HG02642 (cell line): ENCODE results near the gene RBM12.
"Not testable (repeated sequence)": the region's sequence is repeated elsewhere in the genome, so short reads cannot be mapped to it uniquely, and the experiment has no call there.

Source experiments
- ATAC-seq: cut with Tn5 transposase; IDR thresholded peaks from one replicate; pipeline ENCODE4 v1.9.1; 2021; ENCODE audit warnings: mild to moderate bottlenecking; ENCODE audit not compliant: unreplicated experiment, poor library complexity

The RBM12 gene, protein sequence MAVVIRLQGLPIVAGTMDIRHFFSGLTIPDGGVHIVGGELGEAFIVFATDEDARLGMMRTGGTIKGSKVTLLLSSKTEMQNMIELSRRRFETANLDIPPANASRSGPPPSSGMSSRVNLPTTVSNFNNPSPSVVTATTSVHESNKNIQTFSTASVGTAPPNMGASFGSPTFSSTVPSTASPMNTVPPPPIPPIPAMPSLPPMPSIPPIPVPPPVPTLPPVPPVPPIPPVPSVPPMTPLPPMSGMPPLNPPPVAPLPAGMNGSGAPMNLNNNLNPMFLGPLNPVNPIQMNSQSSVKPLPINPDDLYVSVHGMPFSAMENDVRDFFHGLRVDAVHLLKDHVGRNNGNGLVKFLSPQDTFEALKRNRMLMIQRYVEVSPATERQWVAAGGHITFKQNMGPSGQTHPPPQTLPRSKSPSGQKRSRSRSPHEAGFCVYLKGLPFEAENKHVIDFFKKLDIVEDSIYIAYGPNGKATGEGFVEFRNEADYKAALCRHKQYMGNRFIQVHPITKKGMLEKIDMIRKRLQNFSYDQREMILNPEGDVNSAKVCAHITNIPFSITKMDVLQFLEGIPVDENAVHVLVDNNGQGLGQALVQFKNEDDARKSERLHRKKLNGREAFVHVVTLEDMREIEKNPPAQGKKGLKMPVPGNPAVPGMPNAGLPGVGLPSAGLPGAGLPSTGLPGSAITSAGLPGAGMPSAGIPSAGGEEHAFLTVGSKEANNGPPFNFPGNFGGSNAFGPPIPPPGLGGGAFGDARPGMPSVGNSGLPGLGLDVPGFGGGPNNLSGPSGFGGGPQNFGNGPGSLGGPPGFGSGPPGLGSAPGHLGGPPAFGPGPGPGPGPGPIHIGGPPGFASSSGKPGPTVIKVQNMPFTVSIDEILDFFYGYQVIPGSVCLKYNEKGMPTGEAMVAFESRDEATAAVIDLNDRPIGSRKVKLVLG

GRCh38 chr20:35664466-35665206 lies at the start of gene RBM12, which contains the start of gene CPNE1:
Gene RBM12 (minus strand): TSS chr20:35664900. CDS start chr20:35655322, 9,578 bp downstream.
Gene CPNE1 (minus strand): TSS chr20:35664900. CDS start chr20:35632923, 31,977 bp downstream.
- peak; percentile 76 for ATAC-seq

- no peak for ATAC-seq
These were observed 49.4 kb upstream of the RBM12 start for GRCh38 chr20:35714127-35714526.

- ATAC-seq = not testable (repeated sequence)
These were observed 48.4 kb upstream of the RBM12 start for GRCh38 chr20:35713120-35713519.

DNA sequence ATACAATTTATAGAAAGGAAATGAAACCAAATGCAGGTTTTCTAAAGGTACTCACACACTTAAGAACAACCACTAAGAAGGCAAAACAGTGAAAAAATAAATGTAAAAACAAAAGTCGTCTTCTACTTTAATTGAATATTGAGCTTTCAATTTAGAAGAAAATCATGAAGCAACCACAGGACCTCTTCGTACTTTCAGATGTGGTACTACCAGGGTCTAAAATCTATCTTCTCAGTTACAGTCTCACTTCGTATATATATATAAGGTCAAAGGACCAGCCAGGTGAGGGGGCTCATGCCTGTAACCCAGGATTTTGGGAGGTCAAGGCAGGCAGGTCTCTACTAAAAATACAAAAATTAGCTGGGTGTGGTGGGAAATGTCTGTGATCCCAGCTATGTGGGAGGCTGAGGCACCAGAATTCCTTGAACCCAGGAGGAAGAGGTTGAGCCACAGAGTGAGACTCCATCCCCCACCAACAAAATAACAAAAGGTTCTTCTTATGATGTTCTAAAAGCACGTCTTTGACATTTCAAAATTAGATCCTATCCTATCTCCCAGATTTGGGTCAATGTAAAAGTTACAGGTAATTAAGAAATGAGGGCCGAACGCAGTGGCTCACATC lies 47.0 kb upstream of the RBM12 start:
- ATAC-seq = no peak

DNA sequence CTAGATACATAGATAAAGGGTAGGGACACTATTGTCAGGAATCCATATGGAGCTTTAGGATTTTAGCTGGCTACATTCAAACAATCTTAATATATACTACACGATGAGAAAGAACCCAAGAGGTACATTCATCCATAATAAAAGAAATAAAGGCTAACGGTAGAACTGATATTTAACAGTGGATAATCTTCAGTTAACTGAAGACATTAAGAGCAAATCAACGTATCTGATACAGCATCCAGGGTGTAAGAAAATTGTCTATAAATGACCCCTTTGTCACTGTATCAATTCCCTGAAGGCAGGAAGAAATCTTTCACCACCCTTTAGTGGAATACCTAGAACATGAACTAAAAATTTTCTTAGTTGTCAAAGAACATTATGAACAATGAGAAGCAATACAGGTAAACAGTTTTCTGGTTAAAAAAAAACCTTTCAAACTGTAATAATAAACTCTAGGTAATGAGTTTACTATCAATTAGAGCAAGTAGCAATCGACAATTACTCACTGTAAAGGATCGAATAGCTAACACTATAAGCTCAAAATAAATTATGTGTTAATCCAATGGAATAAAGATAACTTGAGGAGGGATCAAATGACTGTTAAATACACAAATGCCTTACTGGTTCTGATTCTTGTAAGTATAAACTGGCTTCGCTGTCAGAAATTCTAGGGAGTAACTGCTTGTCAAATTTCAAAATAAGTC lies 46.3 kb upstream of the RBM12 start:
- no peak for ATAC-seq

- no peak for ATAC-seq
These were observed 45.3 kb upstream of the RBM12 start for GRCh38 chr20:35710039-35710438.

GRCh38 chr20:35709259-35709658 lies 44.6 kb upstream of the RBM12 start:
- ATAC-seq = no peak

GRCh38 chr20:35708502-35708901 lies 43.8 kb upstream of the RBM12 start:
- ATAC-seq = no peak

GRCh38 chr20:35706591-35707529 lies 42.2 kb upstream of the RBM12 start:
- not testable (repeated sequence) for ATAC-seq

DNA sequence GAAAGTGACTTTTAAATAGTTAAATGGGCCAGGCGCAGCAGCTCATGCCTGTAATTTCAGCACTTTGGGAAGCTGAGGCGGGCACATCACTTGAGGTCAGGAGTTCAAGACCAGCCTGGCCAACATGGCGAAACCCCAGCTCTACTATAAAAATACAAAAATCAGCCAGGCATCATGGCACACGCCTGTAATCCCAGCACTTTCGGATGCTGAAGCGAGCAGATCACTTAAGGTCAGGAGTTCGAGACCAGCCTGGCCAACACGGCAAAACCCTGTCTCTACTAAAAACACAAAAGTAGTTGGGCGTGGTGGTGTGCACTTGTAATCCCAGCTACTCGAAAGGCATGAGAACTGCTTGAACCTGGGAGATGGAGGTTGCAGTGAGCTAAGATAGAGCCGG lies 41.2 kb upstream of the RBM12 start:
- ATAC-seq = not testable (repeated sequence)

DNA sequence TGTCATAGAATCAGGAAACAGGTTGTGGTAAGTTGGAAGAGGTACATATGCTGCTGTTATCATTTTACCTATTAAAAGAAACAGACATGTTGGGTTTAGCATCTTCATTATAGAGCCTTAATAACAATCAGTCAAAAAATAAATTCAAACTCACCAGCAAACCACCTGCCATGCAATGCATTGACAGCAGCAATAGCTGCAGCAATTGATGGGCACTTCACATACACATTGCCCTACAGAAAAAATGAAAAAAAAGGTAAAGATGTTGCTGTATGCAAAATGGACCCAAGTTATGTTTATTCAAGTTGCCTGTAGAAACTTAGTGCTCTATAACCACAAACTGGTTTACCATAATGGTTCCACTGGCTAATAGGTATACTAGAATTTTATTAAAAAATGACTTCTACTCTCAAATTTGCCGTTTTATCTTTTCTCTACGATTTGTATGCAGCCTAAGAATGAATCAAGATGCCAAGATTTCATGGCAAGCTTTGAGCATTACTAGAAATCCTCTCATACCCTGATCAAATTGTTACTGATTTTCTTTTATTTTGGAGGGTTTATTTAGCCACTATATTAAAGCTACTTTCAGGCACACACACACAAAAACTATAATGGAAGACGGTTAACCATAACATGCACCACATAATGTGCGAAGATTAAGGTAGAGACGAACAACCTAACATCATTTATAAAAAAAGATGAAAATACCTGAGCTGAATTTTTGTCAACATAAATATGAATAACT lies 40.0 kb upstream of the RBM12 start:
- ATAC-seq = no peak

DNA sequence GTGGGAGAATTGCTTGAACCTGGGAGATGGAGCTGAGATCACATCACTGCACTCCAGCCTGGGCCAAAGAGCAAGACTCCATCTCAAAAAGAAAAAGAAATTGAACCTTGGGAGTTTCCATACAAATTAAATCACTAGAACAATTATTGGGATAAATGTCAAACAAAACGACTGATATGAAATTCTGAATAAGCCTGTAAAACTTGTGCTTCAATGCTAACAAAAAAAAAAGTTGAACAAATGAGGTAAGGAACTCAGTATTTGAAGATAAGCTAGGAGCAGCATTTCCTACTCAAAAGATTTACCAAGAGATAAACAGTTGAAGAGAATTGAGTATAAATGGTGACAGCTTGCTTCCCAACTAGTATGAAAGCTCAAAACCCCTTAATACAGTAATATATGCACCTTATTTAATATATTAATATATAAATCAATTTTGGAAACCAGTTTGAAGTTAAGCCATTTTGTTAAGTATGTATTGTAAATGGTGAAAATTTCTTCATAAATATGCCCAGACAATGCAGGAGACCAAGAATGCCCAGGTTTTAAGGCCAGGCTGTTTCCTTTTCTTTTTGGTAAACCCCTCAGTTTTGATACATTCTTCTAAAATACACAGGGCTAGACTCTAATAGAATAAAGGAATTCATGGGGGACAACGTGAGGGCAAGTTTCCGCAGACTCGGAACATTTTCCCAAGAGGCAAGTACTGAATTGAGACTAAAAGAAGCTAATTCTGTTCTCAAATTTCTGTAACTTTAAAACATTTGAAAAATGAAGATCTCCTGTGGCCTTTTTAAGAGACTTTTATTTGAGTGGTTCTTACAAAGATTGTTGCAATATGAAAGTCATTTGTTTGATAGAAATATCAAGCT lies 38.4 kb upstream of the RBM12 start:
- ATAC-seq = no peak

- no peak for ATAC-seq
These were observed 37.5 kb upstream of the RBM12 start for GRCh38 chr20:35702051-35702823.

- ATAC-seq = no peak
These were observed 36.0 kb upstream of the RBM12 start for GRCh38 chr20:35700625-35701148.

DNA sequence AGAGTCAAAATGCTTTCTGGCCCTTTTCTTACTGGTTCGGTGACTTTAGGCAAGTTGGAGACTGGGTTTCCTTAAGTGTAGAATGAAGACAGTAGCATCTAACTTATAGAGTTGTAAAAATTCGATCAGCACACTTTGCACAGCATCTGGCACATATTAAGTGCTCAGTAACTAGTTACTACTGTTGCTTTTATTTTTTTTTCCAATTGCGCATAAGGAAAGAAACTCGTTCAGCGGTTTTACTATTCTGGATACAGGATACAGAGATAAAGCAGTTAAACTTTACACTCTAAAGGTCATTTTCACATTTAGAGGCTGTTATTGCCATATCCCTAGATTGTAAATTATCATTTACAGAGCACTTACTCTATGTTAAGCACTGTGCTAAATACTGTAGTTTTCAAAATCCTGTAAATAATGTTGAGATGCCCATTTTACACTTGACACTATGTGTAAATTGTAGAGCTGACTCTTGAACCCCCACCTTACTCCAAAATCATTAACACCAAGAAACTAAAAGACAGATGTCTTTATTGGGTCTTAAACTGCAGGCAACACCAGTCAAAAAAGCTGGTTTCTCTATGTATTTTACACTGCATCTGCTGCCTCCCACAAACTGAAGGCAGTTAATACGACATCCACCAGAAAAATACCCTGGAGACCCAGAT lies 35.4 kb upstream of the RBM12 start:
- no peak for ATAC-seq
